Natural killer cell (primary cell): ENCODE data around the gene MOGAT3. TPM values are rescaled to one million over a fixed set of nuclear protein-coding genes. Genes with fewer than 3 reads are reported as not detected.

Experiments used
- ATAC-seq, 3 donors: fragments of 150-1000 bp in 2 of 3; fragments of 200-7000 bp in 1 of 3; cut with Tn5 transposase; 1 replicate in 1 of 3; 2 replicates in 2 of 3; pipeline ENCODE4 v1.10.0; 2021; ENCODE audit warnings: mild to moderate bottlenecking in 2 of 3, moderate library complexity in 2 of 3
- DNase-seq, 2 donors: peaks; one replicate each; pipeline versions ENCODE4 v3.0.0 to v3.0.0-alpha.2; 2013 to 2021; ENCODE audit warnings: mixed read lengths in 1 of 2
- H3K27ac ChIP-seq: one replicate; pipeline ENCODE4 v1.5.1; 2013; ENCODE audit warnings: mild to moderate bottlenecking, low read length
- H3K27me3 ChIP-seq: one replicate; pipeline ENCODE4 v1.6.1; 2013; ENCODE audit warnings: low read length; ENCODE audit not compliant: control insufficient read depth, insufficient read depth
- H3K36me3 ChIP-seq: one replicate; pipeline ENCODE4 v1.6.1; 2013; ENCODE audit warnings: low read length; ENCODE audit not compliant: control insufficient read depth, insufficient read depth
- H3K4me1 ChIP-seq: one replicate; pipeline ENCODE4 v1.6.1; 2013; ENCODE audit warnings: low read length; ENCODE audit not compliant: control insufficient read depth, insufficient read depth
- H3K4me3 ChIP-seq: one replicate; pipeline ENCODE4 v1.5.1; 2013; ENCODE audit warnings: low read length
- H3K9me3 ChIP-seq: one replicate; pipeline ENCODE4 v1.6.1; 2013; ENCODE audit warnings: low read length; ENCODE audit not compliant: control insufficient read depth, insufficient read depth
- H3K27ac Mint-ChIP-seq, 2 donors: one replicate each; pipeline ENCODE4 v1.8.0; 2022; ENCODE audit warnings: mild to moderate bottlenecking in 2 of 2, mixed read lengths in 2 of 2, moderate library complexity in 1 of 2
- H3K27me3 Mint-ChIP-seq, 2 donors: one replicate each; pipeline ENCODE4 v1.8.0; 2022; ENCODE audit warnings: low read depth in 2 of 2, mixed read lengths in 2 of 2
- H3K36me3 Mint-ChIP-seq: one replicate; pipeline ENCODE4 v1.8.0; 2022; ENCODE audit warnings: mixed read lengths
- H3K4me1 Mint-ChIP-seq, 2 donors: one replicate each; pipeline ENCODE4 v1.8.0; 2022; ENCODE audit warnings: mixed read lengths in 2 of 2
- H3K4me3 Mint-ChIP-seq: one replicate; pipeline ENCODE4 v1.8.0; 2022; ENCODE audit warnings: mild to moderate bottlenecking, moderate library complexity, mixed read lengths
- H3K9me3 Mint-ChIP-seq, 2 donors: one replicate each; pipeline ENCODE4 v1.8.0; 2022; ENCODE audit warnings: mixed read lengths in 2 of 2
- WGBS: methylation state at CpG from one replicate; pipeline ENCODE4 v1.1.7; 2013; ENCODE audit warnings: missing lambda C conversion rate; ENCODE audit not compliant: insufficient coverage; 5-methylcytosine and 5-hydroxymethylcytosine counted together
- intact Hi-C: fragments of 100-400 bp; cut with micrococcal nuclease; formaldehyde crosslinking; loops from one replicate; pipeline ENCODE4 v1.14.2; 2022
- total RNA-seq, 4 donors: library from RNA; stranded (reverse); fragments of 120-200 nt in 1 of 4; gene quantifications; one replicate each; pipeline versions ENCODE4 v1.2.3 to v1.2.4, GENCODE V29; 2013 to 2022
- TF ChIP-seq, protein P1 (sequence below): fragments of 200-600 bp; IDR thresholded peaks from one replicate; pipeline ENCODE4 v1.8.0; 2022; ENCODE audit warnings: antibody characterized with exemption

The MOGAT3 gene
- total RNA-seq, 3 donors from 2014 or later (not counting 1 experiment from before 2014, with no cell fraction given) = not detected

DNA sequence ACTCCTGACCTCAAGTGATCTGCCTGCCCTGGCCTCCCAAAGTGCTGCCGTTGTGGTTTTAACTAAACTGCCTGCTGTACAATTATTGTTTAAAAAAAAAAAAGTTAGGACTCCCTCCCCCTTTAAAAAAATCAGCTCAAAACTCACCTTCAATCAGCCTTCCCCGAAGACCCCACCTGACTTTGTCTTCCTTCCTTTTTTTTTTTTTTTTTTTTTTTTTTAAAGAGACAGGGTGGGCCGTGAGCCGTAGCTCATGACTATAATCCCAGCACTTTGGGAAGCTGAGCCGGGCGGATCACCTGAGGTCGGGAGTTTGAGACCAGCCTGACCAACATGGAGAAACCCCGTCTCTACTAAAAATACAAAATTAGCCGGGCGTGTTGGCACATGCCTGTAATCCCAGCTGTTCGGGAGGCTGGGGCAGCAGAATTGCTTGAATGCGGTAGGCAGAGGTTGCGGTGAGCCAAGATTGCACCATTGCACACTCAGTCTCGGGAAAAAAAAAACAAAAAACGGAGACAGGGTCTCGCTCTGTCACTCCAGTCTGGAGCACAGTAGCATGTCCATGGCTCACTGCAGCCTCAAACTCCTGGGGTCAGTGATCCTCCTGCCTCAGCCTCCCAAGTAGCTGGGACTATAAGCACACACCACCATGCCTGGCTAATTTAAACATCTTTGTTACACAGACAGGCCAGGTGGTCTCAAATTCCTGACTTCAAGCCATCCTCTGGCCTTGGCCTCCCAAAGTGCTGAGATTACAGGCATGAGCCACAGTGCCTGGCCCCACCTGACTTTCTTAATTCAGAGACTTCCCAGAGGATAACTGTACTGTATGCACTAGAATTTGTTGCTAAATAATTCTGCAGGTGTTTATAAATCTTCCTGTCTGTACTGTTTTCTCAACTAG lies 40.9 kb upstream of the MOGAT3 start:
- no peak for DNase-seq
- no peak for ATAC-seq
- H3K4me3 Mint-ChIP-seq = no peak overlapping the region
- Histone ChIP-seq H3K36me3 (peaks cover 20% of the 10 kb centered on the region), H3K4me3 (no peak overlapping the region), H3K27ac (no peak overlapping the region), H3K27me3 (no peaks in the 10 kb centered on the region), H3K4me1 (peaks cover 21% of the 10 kb centered on the region), H3K9me3 (no peaks in the 10 kb centered on the region)
- no peaks in the 10 kb centered on the region for H3K27me3 Mint-ChIP-seq
- peaks cover 17 to 32% of the 10 kb centered on the region in 2 donors for H3K4me1 Mint-ChIP-seq
- WGBS = 70% methylated on average over 16 of the region's 16 CpGs
- TF ChIP-seq, protein P1, sequence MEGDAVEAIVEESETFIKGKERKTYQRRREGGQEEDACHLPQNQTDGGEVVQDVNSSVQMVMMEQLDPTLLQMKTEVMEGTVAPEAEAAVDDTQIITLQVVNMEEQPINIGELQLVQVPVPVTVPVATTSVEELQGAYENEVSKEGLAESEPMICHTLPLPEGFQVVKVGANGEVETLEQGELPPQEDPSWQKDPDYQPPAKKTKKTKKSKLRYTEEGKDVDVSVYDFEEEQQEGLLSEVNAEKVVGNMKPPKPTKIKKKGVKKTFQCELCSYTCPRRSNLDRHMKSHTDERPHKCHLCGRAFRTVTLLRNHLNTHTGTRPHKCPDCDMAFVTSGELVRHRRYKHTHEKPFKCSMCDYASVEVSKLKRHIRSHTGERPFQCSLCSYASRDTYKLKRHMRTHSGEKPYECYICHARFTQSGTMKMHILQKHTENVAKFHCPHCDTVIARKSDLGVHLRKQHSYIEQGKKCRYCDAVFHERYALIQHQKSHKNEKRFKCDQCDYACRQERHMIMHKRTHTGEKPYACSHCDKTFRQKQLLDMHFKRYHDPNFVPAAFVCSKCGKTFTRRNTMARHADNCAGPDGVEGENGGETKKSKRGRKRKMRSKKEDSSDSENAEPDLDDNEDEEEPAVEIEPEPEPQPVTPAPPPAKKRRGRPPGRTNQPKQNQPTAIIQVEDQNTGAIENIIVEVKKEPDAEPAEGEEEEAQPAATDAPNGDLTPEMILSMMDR = no peak
- H3K36me3 Mint-ChIP-seq = no peaks in the 10 kb centered on the region
- no peak overlapping the region for H3K27ac Mint-ChIP-seq
- H3K9me3 Mint-ChIP-seq = no peaks in the 10 kb centered on the region
- intact Hi-C loops = no loop called here

DNA sequence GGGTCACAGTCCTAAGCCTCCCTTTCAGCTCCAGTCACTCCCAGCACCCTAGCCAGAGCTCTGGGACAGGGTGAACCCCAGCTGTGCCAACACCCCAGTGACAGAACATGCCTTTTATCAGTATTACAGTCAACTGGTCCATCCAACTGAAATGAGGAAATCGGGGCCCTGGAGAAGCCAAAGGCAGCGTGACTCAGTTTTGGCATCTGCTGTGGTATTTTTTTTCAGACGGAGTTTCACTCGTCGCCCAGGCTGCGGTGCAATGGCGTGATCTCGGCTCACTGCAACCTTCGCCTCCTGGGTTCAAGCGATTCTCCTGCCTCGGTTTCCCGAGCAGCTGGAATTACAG lies 40.2 kb upstream of the MOGAT3 start:
- intact Hi-C loops = no loop called here
- no peak overlapping the region for H3K27ac ChIP-seq
- Mint-ChIP-seq H3K4me1 (peaks cover 17 to 32% of the 10 kb centered on the region in 2 donors), H3K27me3 (no peaks in the 10 kb centered on the region), H3K27ac (no peak overlapping the region), H3K9me3 (no peaks in the 10 kb centered on the region), H3K36me3 (no peaks in the 10 kb centered on the region), H3K4me3 (no peak overlapping the region)
- H3K4me3 ChIP-seq = no peak overlapping the region
- DNase-seq = no peak
- peaks cover 21% of the 10 kb centered on the region for H3K4me1 ChIP-seq
- no peak for ATAC-seq
- no peaks in the 10 kb centered on the region for H3K27me3 ChIP-seq
- 91% methylated on average over 12 of the region's 12 CpGs for WGBS
- TF ChIP-seq, protein P1 = no peak
- H3K9me3 ChIP-seq = no peaks in the 10 kb centered on the region
- peaks cover 20% of the 10 kb centered on the region for H3K36me3 ChIP-seq

DNA sequence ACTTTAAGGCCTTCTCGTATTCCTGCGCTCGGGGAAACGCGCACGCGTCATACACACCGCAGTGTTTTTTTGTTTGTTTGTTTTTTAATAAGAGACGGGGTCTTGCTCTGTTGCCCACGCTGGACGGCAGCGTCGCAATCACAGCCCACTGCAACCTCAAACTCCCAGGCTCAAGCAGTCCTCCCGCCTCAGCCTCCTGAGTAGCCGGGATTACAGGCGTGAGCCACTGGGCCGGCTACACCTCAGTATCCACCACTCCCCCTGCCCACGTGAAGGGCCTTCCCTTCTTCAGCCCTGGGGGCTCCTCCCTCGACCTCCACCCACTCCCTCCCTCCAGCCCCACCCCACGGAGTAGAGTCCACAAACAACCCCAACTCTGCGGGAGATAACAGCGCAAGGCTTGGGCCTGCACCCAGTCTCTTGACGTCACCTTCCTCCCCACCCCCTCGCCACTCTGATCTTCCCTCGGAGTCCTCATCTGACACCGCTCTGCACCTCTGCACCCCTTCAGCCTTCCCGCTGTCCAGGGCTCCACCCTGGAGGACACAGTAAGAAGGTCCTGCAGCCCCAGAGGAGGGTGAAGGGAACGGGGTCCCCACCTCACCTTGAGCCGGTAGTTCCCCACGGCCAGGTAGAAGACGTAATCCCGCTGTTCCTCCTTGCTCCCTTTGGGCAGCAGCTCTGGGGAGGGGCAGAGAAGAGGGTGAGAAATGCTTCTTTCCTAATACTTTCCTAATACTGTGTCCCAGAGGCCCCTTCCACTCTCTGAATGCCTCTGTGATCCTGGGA lies 39.6 kb upstream of the MOGAT3 start:
- TF ChIP-seq, protein P1 = no peak
- intact Hi-C loops = no loop called here
- no peaks in the 10 kb centered on the region for H3K36me3 Mint-ChIP-seq
- Histone ChIP-seq H3K27me3 (no peaks in the 10 kb centered on the region), H3K9me3 (no peaks in the 10 kb centered on the region), H3K36me3 (peaks cover 20% of the 10 kb centered on the region), H3K4me1 (peaks cover 16% of the 10 kb centered on the region), H3K27ac (no peak overlapping the region), H3K4me3 (no peak overlapping the region)
- H3K27me3 Mint-ChIP-seq = no peaks in the 10 kb centered on the region
- H3K9me3 Mint-ChIP-seq = no peaks in the 10 kb centered on the region
- no peak overlapping the region for H3K27ac Mint-ChIP-seq
- no peak overlapping the region for H3K4me3 Mint-ChIP-seq
- peaks cover 12 to 30% of the 10 kb centered on the region in 2 donors for H3K4me1 Mint-ChIP-seq
- ATAC-seq (no peak), DNase-seq (no peak)
- 93% methylated on average over 32 of the region's 32 CpGs for WGBS
